Breast epithelium (tissue), 3 donors: ENCODE data around the gene NADSYN1.

Source experiments
- CTCF ChIP-seq, 3 donors: fragments of 450-650 bp; IDR thresholded peaks; one replicate each; pipeline ENCODE4 v1.5.1; 2016 to 2017; ENCODE audit warnings: antibody characterized with exemption in 3 of 3, mild to moderate bottlenecking in 3 of 3, moderate library complexity in 3 of 3
- POLR2A ChIP-seq: fragments of 450-650 bp; IDR thresholded peaks from one replicate; pipeline ENCODE4 v1.6.1; 2016; ENCODE audit warnings: antibody characterized with exemption, mild to moderate bottlenecking, moderate library complexity
- POLR2AphosphoS5 ChIP-seq, 3 donors: sonication (generic); formaldehyde crosslinking; IDR thresholded peaks; one replicate each; pipeline ENCODE4 v1.6.1; 2017; ENCODE audit warnings: antibody characterized with exemption in 3 of 3

DNA sequence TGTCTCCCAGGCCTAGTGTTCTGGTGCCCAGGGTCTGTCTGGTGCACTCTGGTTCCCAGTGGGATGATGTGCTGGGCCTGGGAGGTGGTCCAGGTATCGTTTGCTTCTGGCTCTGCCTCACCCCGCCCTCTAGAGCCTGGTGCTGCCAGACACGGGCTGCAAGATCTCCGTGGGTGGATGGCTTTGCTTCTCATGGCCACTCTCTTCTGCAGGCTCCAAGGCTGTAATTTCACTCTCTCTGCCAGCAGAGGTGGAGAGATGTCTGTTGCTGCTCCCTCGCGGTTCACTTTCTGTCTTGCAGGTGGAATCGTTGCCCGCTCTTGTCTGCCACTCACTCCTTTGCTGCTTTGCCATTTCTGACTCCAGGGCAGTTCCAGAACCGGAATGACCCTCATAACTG lies 13.4 kb downstream of the NADSYN1 start:
- no peak for TF ChIP-seq POLR2A
- TF ChIP-seq CTCF (IDR thresholded peaks at IDR 0.05), result no peak
- TF ChIP-seq POLR2AphosphoS5 (IDR thresholded peaks at IDR 0.05), result no peak
